PFSK-1 (cell line): ENCODE measurements around the gene FOXJ3.

Source experiments
- FOXP2 ChIP-seq: optimal IDR thresholded peaks from 2 replicates; pipeline ENCODE3; 2011; ENCODE audit warnings: borderline replicate concordance, control low read depth, inconsistent platforms; ENCODE audit not compliant: insufficient read depth; ENCODE audit errors: extremely low read length, extremely low read depth
- POLR2AphosphoS5 ChIP-seq: IDR thresholded peaks from 2 replicates; pipeline ENCODE4 v1.6.1; 2012; ENCODE audit warnings: low read depth, mild to moderate bottlenecking, control low read depth, low read length, moderate library complexity
- REST ChIP-seq, 2 experiments: IDR thresholded peaks; 2 replicates each; pipeline versions ENCODE4 v1.6.1 to v1.8.0; 2011 to 2012; ENCODE audit warnings: low read depth in 2 of 2, low read length in 2 of 2, control low read depth in 1 of 2, inconsistent platforms in 1 of 2, mild to moderate bottlenecking in 1 of 2, moderate library complexity in 1 of 2; ENCODE audit not compliant: insufficient read depth in 1 of 2
- SIN3A ChIP-seq: IDR thresholded peaks from 2 replicates; pipeline ENCODE4 v1.6.1; 2012; ENCODE audit warnings: mild to moderate bottlenecking, low read length, moderate library complexity, borderline replicate concordance; ENCODE audit not compliant: insufficient read depth
- TAF1 ChIP-seq: IDR thresholded peaks from 2 replicates; pipeline ENCODE4 v1.6.1; 2012; ENCODE audit warnings: low read length, control low read depth, borderline replicate concordance; ENCODE audit not compliant: insufficient read depth

Gene FOXJ3

GRCh38 chr1:42173961-42174735 lies 160.9 kb downstream of the FOXJ3 start:
- TF ChIP-seq TAF1, result no peak

- TF ChIP-seq POLR2AphosphoS5, result no peak
- TF ChIP-seq SIN3A, result no peak
- TF ChIP-seq FOXP2, result no peak
- TF ChIP-seq REST (IDR thresholded peaks at IDR 0.05; ENCODE audit: insufficient read depth in 1 of 2, low read depth in 2 of 2, low read length in 2 of 2), result no peak
- no peak for TF ChIP-seq TAF1
Measured at GRCh38 chr1:42173155-42173933, 161.7 kb downstream of the FOXJ3 start.

- TF ChIP-seq REST (IDR thresholded peaks at IDR 0.05; ENCODE audit: insufficient read depth in 1 of 2, low read depth in 2 of 2, low read length in 2 of 2) (no peak), FOXP2 (peak; percentile 71)
Measured at GRCh38 chr1:42172381-42173133, 162.5 kb downstream of the FOXJ3 start.

GRCh38 chr1:42171679-42172266 lies 163.3 kb downstream of the FOXJ3 start:
- TF ChIP-seq FOXP2 (no peak), TAF1 (no peak), REST (IDR thresholded peaks at IDR 0.05; ENCODE audit: insufficient read depth in 1 of 2, low read depth in 2 of 2, low read length in 2 of 2) (no peak)

GRCh38 chr1:42170779-42171621 lies 164.0 kb downstream of the FOXJ3 start:
- TF ChIP-seq FOXP2, result no peak
- no peak for TF ChIP-seq TAF1
- no peak for TF ChIP-seq REST (IDR thresholded peaks at IDR 0.05; ENCODE audit: insufficient read depth in 1 of 2, low read depth in 2 of 2, low read length in 2 of 2)
- no peak for TF ChIP-seq SIN3A
- TF ChIP-seq POLR2AphosphoS5, result no peak
